Esophagus muscularis mucosa (tissue), 4 donors: ENCODE results near the gene NCKAP5. TPM values are rescaled to one million over a fixed set of nuclear protein-coding genes. Genes with fewer than 3 reads are reported as not detected.

Source experiments
- DNase-seq: peaks from one replicate; pipeline ENCODE4 v3.0.0-alpha.2; 2017; ENCODE audit errors: extremely low spot score
- H3K27ac ChIP-seq, 4 donors: fragments of 200-600 bp; sonication (generic); replicated peaks in 1 of 4; 1 replicate in 3 of 4; 2 replicates in 1 of 4; pipeline ENCODE4 v1.5.1; 2016 to 2019; ENCODE audit warnings: mild to moderate bottlenecking in 1 of 4
- H3K27me3 ChIP-seq, 4 donors: fragments of 200-600 bp; sonication (generic); one replicate each; pipeline versions ENCODE4 v1.5.1 to v1.6.0; 2016 to 2019
- H3K36me3 ChIP-seq, 4 donors: fragments of 200-600 bp; sonication (generic); one replicate each; pipeline ENCODE4 v1.5.1; 2016 to 2019
- H3K4me1 ChIP-seq, 4 donors: fragments of 200-600 bp; sonication (generic); one replicate each; pipeline ENCODE4 v1.5.1; 2016 to 2019
- H3K4me3 ChIP-seq, 4 donors: fragments of 200-600 bp; sonication (generic); 1 replicate in 2 of 4; 2 replicates in 2 of 4; pipeline ENCODE4 v1.5.1; 2016 to 2019; ENCODE audit warnings: mild to moderate bottlenecking in 4 of 4, moderate library complexity in 1 of 4
- H3K9me3 ChIP-seq, 4 donors: fragments of 200-600 bp; sonication (generic); 1 replicate in 3 of 4; 2 replicates in 1 of 4; pipeline ENCODE4 v1.5.1; 2016 to 2019
- CTCF ChIP-seq, 3 experiments: fragments of 200-600 bp in 2 of 3; fragments of 450-650 bp in 1 of 3; sonication (generic) in 2 of 3; IDR thresholded peaks; one replicate each; pipeline ENCODE4 v1.5.1; 2017 to 2019; ENCODE audit warnings: antibody characterized with exemption in 3 of 3, mild to moderate bottlenecking in 2 of 3, moderate library complexity in 1 of 3
- EP300 ChIP-seq: sonication (generic); formaldehyde crosslinking; IDR thresholded peaks from one replicate; pipeline ENCODE4 v1.6.1; 2017; ENCODE audit warnings: antibody characterized with exemption
- POLR2A ChIP-seq: fragments of 450-650 bp; IDR thresholded peaks from one replicate; pipeline ENCODE4 v1.6.1; 2017; ENCODE audit warnings: antibody characterized with exemption, moderate library complexity, mild to moderate bottlenecking, low read depth
- POLR2AphosphoS5 ChIP-seq, 2 donors: sonication (generic); formaldehyde crosslinking; IDR thresholded peaks; one replicate each; pipeline ENCODE4 v1.6.1; 2017; ENCODE audit warnings: antibody characterized with exemption in 2 of 2
- WGBS: methylation state at CpG from one replicate; pipeline ENCODE4 v1.1.5; 2018; 5-methylcytosine and 5-hydroxymethylcytosine counted together
- intact Hi-C: fragments of 100-400 bp; cut with DNase I; formaldehyde crosslinking; loops from one replicate; pipeline ENCODE4 v1.15.1; 2023
- total RNA-seq, 4 donors: library from RNA; depleted of rRNA; stranded (reverse); fragments of >200 nt; gene quantifications; one replicate each; pipeline versions ENCODE4 v1.1.0 to v1.2.1, GENCODE V29; 2016

The NCKAP5 gene
- total RNA-seq, 4 donors from 2014 or later: 0.33 to 1.8 (median 1.0) TPM

- no peaks in the 10 kb centered on the region for H3K36me3 ChIP-seq
- 93% methylated on average over 3 of the region's 3 CpGs for WGBS
- H3K4me3 ChIP-seq: no peak overlapping the region
- no peaks in the 10 kb centered on the region for H3K9me3 ChIP-seq
- H3K27ac ChIP-seq: no peak overlapping the region
- no peak for DNase-seq
- H3K4me1 ChIP-seq: no peaks in the 10 kb centered on the region
- TF ChIP-seq CTCF (IDR thresholded peaks at IDR 0.05): no peak
- TF ChIP-seq POLR2AphosphoS5 (IDR thresholded peaks at IDR 0.05): no peak
- TF ChIP-seq POLR2A: no peak
- no peaks in the 10 kb centered on the region for H3K27me3 ChIP-seq
- intact Hi-C loops: no loop called here
Measured at GRCh38 chr2:133413863-133414262, 154.4 kb downstream of the NCKAP5 start.

- no peak for DNase-seq
- intact Hi-C loops: no loop called here
- no peaks in the 10 kb centered on the region for H3K4me1 ChIP-seq
- no peaks in the 10 kb centered on the region for H3K9me3 ChIP-seq
- TF ChIP-seq POLR2AphosphoS5 (IDR thresholded peaks at IDR 0.05) (no peak), POLR2A (no peak), EP300 (no peak), CTCF (IDR thresholded peaks at IDR 0.05) (no peak)
- H3K27ac ChIP-seq: no peak overlapping the region
- no peaks in the 10 kb centered on the region for H3K27me3 ChIP-seq
- no peak overlapping the region for H3K4me3 ChIP-seq
- H3K36me3 ChIP-seq: no peaks in the 10 kb centered on the region
Measured at GRCh38 chr2:133412694-133413093, 155.6 kb downstream of the NCKAP5 start.

GRCh38 chr2:133411857-133412256 is 156.4 kb downstream of the NCKAP5 start:
- no peak overlapping the region for H3K27ac ChIP-seq
- WGBS: 83% methylated on average over 6 of the region's 6 CpGs
- H3K36me3 ChIP-seq: no peaks in the 10 kb centered on the region
- no peak overlapping the region for H3K4me3 ChIP-seq
- H3K9me3 ChIP-seq: no peaks in the 10 kb centered on the region
- H3K4me1 ChIP-seq: no peaks in the 10 kb centered on the region
- intact Hi-C loops: no loop called here
- no peaks in the 10 kb centered on the region for H3K27me3 ChIP-seq
- DNase-seq: no peak
- no peak for TF ChIP-seq CTCF (IDR thresholded peaks at IDR 0.05)
- TF ChIP-seq POLR2A: no peak
- TF ChIP-seq POLR2AphosphoS5 (IDR thresholded peaks at IDR 0.05): no peak
- no peak for TF ChIP-seq EP300

- Histone ChIP-seq H3K9me3 (no peaks in the 10 kb centered on the region), H3K4me1 (no peaks in the 10 kb centered on the region), H3K27me3 (no peaks in the 10 kb centered on the region), H3K36me3 (no peaks in the 10 kb centered on the region), H3K27ac (no peak overlapping the region), H3K4me3 (no peak overlapping the region)
- DNase-seq: no peak
- intact Hi-C loops: no loop called here
- WGBS: 86% methylated on average over 5 of the region's 5 CpGs
- TF ChIP-seq POLR2A (no peak), EP300 (no peak), POLR2AphosphoS5 (IDR thresholded peaks at IDR 0.05) (no peak), CTCF (IDR thresholded peaks at IDR 0.05) (no peak)
Measured at GRCh38 chr2:133411101-133411500, 157.2 kb downstream of the NCKAP5 start.

- no peaks in the 10 kb centered on the region for H3K36me3 ChIP-seq
- H3K4me3 ChIP-seq: no peak overlapping the region
- intact Hi-C loops: no loop called here
- no peak overlapping the region for H3K27ac ChIP-seq
- no peak for DNase-seq
- H3K9me3 ChIP-seq: no peaks in the 10 kb centered on the region
- H3K27me3 ChIP-seq: no peaks in the 10 kb centered on the region
- TF ChIP-seq POLR2AphosphoS5 (IDR thresholded peaks at IDR 0.05) (no peak), EP300 (no peak), CTCF (IDR thresholded peaks at IDR 0.05) (no peak), POLR2A (no peak)
- 78% methylated on average over 5 of the region's 5 CpGs for WGBS
- no peaks in the 10 kb centered on the region for H3K4me1 ChIP-seq
Measured at GRCh38 chr2:133409581-133410285, 158.5 kb downstream of the NCKAP5 start.
